Gastrocnemius medialis (tissue), 4 donors: Measurements from ENCODE around the gene RGS7BP.

Experiments
- POLR2A ChIP-seq, 2 donors: fragments of 450-650 bp; IDR thresholded peaks; one replicate each; pipeline ENCODE4 v1.6.1; 2017; ENCODE audit warnings: antibody characterized with exemption in 2 of 2, mild to moderate bottlenecking in 2 of 2, moderate library complexity in 2 of 2
- TF ChIP-seq, protein P1 (sequence below), 5 experiments: fragments of 450-650 bp in 3 of 5; fragments of 200-600 bp in 2 of 5; sonication (generic) in 2 of 5; IDR thresholded peaks in 4 of 5; conservative IDR thresholded peaks in 1 of 5; 1 replicate in 4 of 5; 2 replicates in 1 of 5; pipeline ENCODE4 v1.5.1; 2016 to 2019; ENCODE audit warnings: antibody characterized with exemption in 5 of 5, mild to moderate bottlenecking in 3 of 5, moderate library complexity in 3 of 5

DNA sequence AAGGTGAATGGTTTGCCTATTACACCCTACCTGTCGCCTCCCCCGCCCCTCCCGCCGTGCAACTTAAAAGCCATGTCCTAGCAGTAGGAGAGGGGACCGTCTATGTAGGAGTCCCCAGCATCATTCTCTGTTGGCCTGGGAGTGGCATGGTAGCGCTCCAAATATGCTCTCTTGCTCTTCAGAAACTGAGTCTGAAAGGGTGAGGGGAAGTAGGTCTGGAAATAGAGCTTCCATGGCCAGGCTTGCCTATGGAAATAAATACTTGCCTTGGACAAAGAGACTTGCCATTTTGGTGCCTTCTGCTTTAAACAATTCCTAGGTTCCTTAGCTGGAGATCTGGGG is 1.4 kb downstream of the RGS7BP start:
- TF ChIP-seq, protein P1, sequence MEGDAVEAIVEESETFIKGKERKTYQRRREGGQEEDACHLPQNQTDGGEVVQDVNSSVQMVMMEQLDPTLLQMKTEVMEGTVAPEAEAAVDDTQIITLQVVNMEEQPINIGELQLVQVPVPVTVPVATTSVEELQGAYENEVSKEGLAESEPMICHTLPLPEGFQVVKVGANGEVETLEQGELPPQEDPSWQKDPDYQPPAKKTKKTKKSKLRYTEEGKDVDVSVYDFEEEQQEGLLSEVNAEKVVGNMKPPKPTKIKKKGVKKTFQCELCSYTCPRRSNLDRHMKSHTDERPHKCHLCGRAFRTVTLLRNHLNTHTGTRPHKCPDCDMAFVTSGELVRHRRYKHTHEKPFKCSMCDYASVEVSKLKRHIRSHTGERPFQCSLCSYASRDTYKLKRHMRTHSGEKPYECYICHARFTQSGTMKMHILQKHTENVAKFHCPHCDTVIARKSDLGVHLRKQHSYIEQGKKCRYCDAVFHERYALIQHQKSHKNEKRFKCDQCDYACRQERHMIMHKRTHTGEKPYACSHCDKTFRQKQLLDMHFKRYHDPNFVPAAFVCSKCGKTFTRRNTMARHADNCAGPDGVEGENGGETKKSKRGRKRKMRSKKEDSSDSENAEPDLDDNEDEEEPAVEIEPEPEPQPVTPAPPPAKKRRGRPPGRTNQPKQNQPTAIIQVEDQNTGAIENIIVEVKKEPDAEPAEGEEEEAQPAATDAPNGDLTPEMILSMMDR (IDR thresholded peaks at IDR 0.05 in 4 of 5, conservative IDR thresholded peaks at IDR 0.05 in 1 of 5), result no peak
- TF ChIP-seq POLR2A (IDR thresholded peaks at IDR 0.05), result no peak
